CD14-positive monocyte (primary cell): ENCODE data around the gene TMEM140. TPM values are rescaled to one million over a fixed set of nuclear protein-coding genes. Genes with fewer than 3 reads are reported as not detected.

ENCODE experiments used
- DNase-seq, 3 donors: peaks; one replicate each; pipeline ENCODE4 v3.0.0-alpha.2; 2011 to 2022
- H2AFZ ChIP-seq: 2 replicates; pipeline ENCODE4 v1.6.0; 2012; ENCODE audit warnings: mild to moderate bottlenecking, low read depth, low read length, inconsistent platforms; ENCODE audit not compliant: insufficient read depth, poor library complexity, severe bottlenecking
- H3K27ac ChIP-seq, 2 donors: 1 replicate in 1 of 2; 2 replicates in 1 of 2; pipeline ENCODE4 v1.5.1; 2012 to 2013; ENCODE audit warnings: low read length in 2 of 2, control low read depth in 1 of 2, inconsistent platforms in 1 of 2, low read depth in 1 of 2, mild to moderate bottlenecking in 1 of 2
- H3K27me3 ChIP-seq, 2 donors: one replicate each; pipeline versions ENCODE4 v1.6.0 to v1.6.1; 2011 to 2013; ENCODE audit warnings: low read length in 2 of 2; ENCODE audit not compliant: control insufficient read depth in 2 of 2, insufficient read depth in 2 of 2
- H3K36me3 ChIP-seq, 2 donors: replicated peaks in 1 of 2; 1 replicate in 1 of 2; 2 replicates in 1 of 2; pipeline versions ENCODE4 v1.5.1 to v1.6.1; 2012 to 2013; ENCODE audit warnings: low read length in 2 of 2, control low read depth in 1 of 2, inconsistent platforms in 1 of 2, mild to moderate bottlenecking in 1 of 2; ENCODE audit not compliant: insufficient read depth in 2 of 2, control insufficient read depth in 1 of 2
- H3K4me1 ChIP-seq, 2 donors: 1 replicate in 1 of 2; 2 replicates in 1 of 2; pipeline versions ENCODE4 v1.5.1 to v1.6.1; 2012 to 2013; ENCODE audit warnings: low read length in 2 of 2, control low read depth in 1 of 2, inconsistent platforms in 1 of 2, mild to moderate bottlenecking in 1 of 2, moderate library complexity in 1 of 2; ENCODE audit not compliant: insufficient read depth in 2 of 2, control insufficient read depth in 1 of 2
- H3K4me2 ChIP-seq: replicated peaks from 2 replicates; pipeline ENCODE3; 2012; ENCODE audit warnings: low read length, moderate library complexity, mild to moderate bottlenecking; ENCODE audit not compliant: poor library complexity, severe bottlenecking; ENCODE audit errors: extremely low read depth
- H3K4me3 ChIP-seq, 3 experiments: fragments of 200-600 bp in 1 of 3; sonication (generic) in 1 of 3; replicated peaks in 1 of 3; 1 replicate in 2 of 3; 2 replicates in 1 of 3; pipeline ENCODE4 v1.5.1; 2011 to 2013; ENCODE audit warnings: low read length in 3 of 3, mild to moderate bottlenecking in 3 of 3, control low read depth in 2 of 3, low read depth in 2 of 3, inconsistent platforms in 1 of 3, moderate library complexity in 1 of 3
- H3K79me2 ChIP-seq: 2 replicates; pipeline ENCODE4 v1.6.0; 2012; ENCODE audit warnings: mild to moderate bottlenecking, control low read depth, inconsistent platforms, low read length, moderate library complexity; ENCODE audit not compliant: insufficient read depth
- H3K9ac ChIP-seq: 2 replicates; pipeline ENCODE4 v1.6.0; 2017; ENCODE audit warnings: low read length, mild to moderate bottlenecking; ENCODE audit not compliant: insufficient read depth, poor library complexity, severe bottlenecking
- H3K9me3 ChIP-seq, 2 donors: replicated peaks in 1 of 2; 1 replicate in 1 of 2; 2 replicates in 1 of 2; pipeline versions ENCODE4 v1.5.1 to v1.6.1; 2012 to 2013; ENCODE audit warnings: low read length in 2 of 2, control low read depth in 1 of 2; ENCODE audit not compliant: control insufficient read depth in 1 of 2, insufficient read depth in 1 of 2
- H4K20me1 ChIP-seq: 2 replicates; pipeline ENCODE4 v1.6.0; 2012; ENCODE audit warnings: mild to moderate bottlenecking, low read length, control low read depth, moderate library complexity; ENCODE audit not compliant: insufficient read depth
- H3K27ac Mint-ChIP-seq, 7 donors: one replicate each; pipeline ENCODE4 v1.8.0; 2020; ENCODE audit warnings: mild to moderate bottlenecking in 7 of 7, mixed read lengths in 7 of 7, moderate library complexity in 6 of 7, inconsistent platforms in 2 of 7
- H3K27me3 Mint-ChIP-seq, 3 donors: one replicate each; pipeline ENCODE4 v1.8.0; 2021 to 2022; ENCODE audit warnings: low read depth in 3 of 3, mild to moderate bottlenecking in 3 of 3, mixed read lengths in 3 of 3, moderate library complexity in 3 of 3, inconsistent platforms in 1 of 3
- H3K36me3 Mint-ChIP-seq, 2 donors: one replicate each; pipeline ENCODE4 v1.8.0; 2020; ENCODE audit warnings: mixed read lengths in 2 of 2, inconsistent platforms in 1 of 2, mild to moderate bottlenecking in 1 of 2
- H3K4me1 Mint-ChIP-seq: one replicate; pipeline ENCODE4 v1.8.0; 2020; ENCODE audit warnings: mild to moderate bottlenecking, mixed read lengths
- H3K4me3 Mint-ChIP-seq, 2 donors: one replicate each; pipeline ENCODE4 v1.8.0; 2020; ENCODE audit warnings: mild to moderate bottlenecking in 2 of 2, mixed read lengths in 2 of 2, moderate library complexity in 1 of 2
- H3K9me3 Mint-ChIP-seq, 7 donors: one replicate each; pipeline ENCODE4 v1.8.0; 2020 to 2022; ENCODE audit warnings: mixed read lengths in 7 of 7, mild to moderate bottlenecking in 6 of 7, moderate library complexity in 6 of 7, inconsistent platforms in 2 of 7
- CTCF ChIP-seq: fragments of 200-600 bp; IDR thresholded peaks from one replicate; pipeline ENCODE4 v1.8.0; 2022; ENCODE audit warnings: antibody characterized with exemption, mild to moderate bottlenecking
- intact Hi-C, 2 donors: fragments of 100-400 bp; cut with micrococcal nuclease; formaldehyde crosslinking; loops; one replicate each; pipeline versions ENCODE4 v1.15.0 to v1.15.1; 2023
- polyA plus RNA-seq, 3 donors: library from polyadenylated mRNA; depleted of rRNA in 1 of 3; unstranded in 2 of 3; stranded (reverse) in 1 of 3; fragments of 300-500 nt in 2 of 3; fragments of >200 nt in 1 of 3; fragmentation: Illumina TruSeq in 2 of 3; gene quantifications; 1 replicate in 2 of 3; 2 replicates in 1 of 3; pipeline ENCODE4 v1.2.3, GENCODE V29; 2012 to 2021

Gene TMEM140
- polyA plus RNA-seq, 3 donors = 2.9 to 14.7 (median 10.6) TPM

- H3K9ac ChIP-seq = no peak overlapping the region
- H4K20me1 ChIP-seq = no peaks in the 10 kb centered on the region
- Mint-ChIP-seq H3K27me3 (peaks cover 0 to 1% (median under 1%) of the 10 kb centered on the region in 3 donors), H3K27ac (no peak overlapping the region), H3K4me1 (no peaks in the 10 kb centered on the region), H3K4me3 (no peak overlapping the region), H3K9me3 (peaks cover 0 to 7% (median 4%) of the 10 kb centered on the region in 7 donors), H3K36me3 (no peaks in the 10 kb centered on the region)
- intact Hi-C loops = no loop called here
- H3K9me3 ChIP-seq = no peaks in the 10 kb centered on the region
- no peaks in the 10 kb centered on the region for H3K79me2 ChIP-seq
- no peak for TF ChIP-seq CTCF
- H3K27me3 ChIP-seq = no peaks in the 10 kb centered on the region
- no peaks in the 10 kb centered on the region for H3K4me1 ChIP-seq
- no peak overlapping the region for H3K27ac ChIP-seq
- no peak overlapping the region for H3K4me3 ChIP-seq
- no peaks in the 10 kb centered on the region for H3K36me3 ChIP-seq
- no peak overlapping the region for H3K4me2 ChIP-seq
- DNase-seq = no peak
- no peak overlapping the region for H2AFZ ChIP-seq
These were observed 47.0 kb upstream of the TMEM140 start for GRCh38 chr7:135100856-135101255.

GRCh38 chr7:135102372-135102771 lies 45.5 kb upstream of the TMEM140 start:
- TF ChIP-seq CTCF = no peak
- no peaks in the 10 kb centered on the region for H3K36me3 Mint-ChIP-seq
- no peak overlapping the region for H3K4me3 Mint-ChIP-seq
- no peaks in the 10 kb centered on the region for H3K4me1 Mint-ChIP-seq
- Histone ChIP-seq H3K27ac (no peak overlapping the region), H3K9me3 (no peaks in the 10 kb centered on the region), H3K79me2 (no peaks in the 10 kb centered on the region), H2AFZ (no peak overlapping the region), H3K4me2 (no peak overlapping the region), H3K4me1 (no peaks in the 10 kb centered on the region), H3K9ac (no peak overlapping the region), H3K4me3 (no peak overlapping the region), H3K27me3 (no peaks in the 10 kb centered on the region), H3K36me3 (no peaks in the 10 kb centered on the region), H4K20me1 (no peaks in the 10 kb centered on the region)
- DNase-seq = no peak
- peaks cover 0 to 9% (median 2%) of the 10 kb centered on the region in 7 donors for H3K9me3 Mint-ChIP-seq
- H3K27me3 Mint-ChIP-seq = no peaks in the 10 kb centered on the region
- intact Hi-C loops = no loop called here
- H3K27ac Mint-ChIP-seq = no peak overlapping the region
